ENCODE results near the gene STAC3.

STAC3 gene

DNA sequence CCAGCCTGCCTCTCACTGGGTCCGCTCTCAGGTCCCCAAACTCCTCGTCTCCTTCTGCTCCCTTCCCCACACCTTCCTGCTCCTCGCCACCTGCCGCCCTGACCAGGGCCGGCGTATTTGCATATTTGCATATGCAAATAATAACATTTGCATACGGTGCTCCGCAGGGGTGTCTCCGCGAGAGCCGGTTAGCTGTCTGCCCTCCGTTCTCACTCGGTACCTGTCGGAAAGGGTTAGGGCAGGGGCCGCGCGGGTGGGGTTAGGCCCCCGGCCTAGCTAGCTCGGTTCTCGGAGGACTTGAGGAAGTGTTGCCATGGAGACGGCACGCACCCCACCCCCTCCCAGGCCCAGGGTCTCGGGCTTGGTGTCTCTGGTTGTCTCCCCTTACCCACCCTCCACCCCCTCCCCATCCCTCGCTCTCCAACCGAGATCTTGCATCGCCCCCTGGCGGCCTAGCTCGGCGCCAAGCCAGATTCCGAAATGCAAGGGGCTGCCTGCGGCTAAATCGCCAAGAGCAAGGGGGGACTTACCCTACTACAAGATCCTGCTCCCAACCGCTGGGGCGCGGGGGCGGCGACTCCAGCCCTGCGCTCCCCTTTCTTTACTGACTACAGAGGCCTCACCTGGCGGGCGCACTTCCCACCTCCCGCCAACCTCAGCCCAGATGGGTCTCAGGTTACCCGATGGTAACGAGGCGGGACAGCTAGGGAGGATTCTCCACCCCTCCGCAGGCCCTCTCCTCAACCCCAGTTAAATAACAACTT lies 8.1 kb downstream of the STAC3 start:
- Mint-ChIP-seq H3K27me3 (peaks cover 67% of the 10 kb centered on the region), H3K4me3 (peak overlapping the region; percentile 55), H3K4me1 (ENCODE audit: low read depth) (peaks cover 83% of the 10 kb centered on the region), H3K9me3 (no peaks in the 10 kb centered on the region), H3K36me3 (ENCODE audit: low read depth) (peaks cover 23% of the 10 kb centered on the region), H3K27ac (no peak overlapping the region)
- intact Hi-C loops (cut with micrococcal nuclease) = loop anchor here (1.0 kb wide), 2 partner anchors 18 to 30 kb away; no protein-coding TSS in a partner anchor

DNA sequence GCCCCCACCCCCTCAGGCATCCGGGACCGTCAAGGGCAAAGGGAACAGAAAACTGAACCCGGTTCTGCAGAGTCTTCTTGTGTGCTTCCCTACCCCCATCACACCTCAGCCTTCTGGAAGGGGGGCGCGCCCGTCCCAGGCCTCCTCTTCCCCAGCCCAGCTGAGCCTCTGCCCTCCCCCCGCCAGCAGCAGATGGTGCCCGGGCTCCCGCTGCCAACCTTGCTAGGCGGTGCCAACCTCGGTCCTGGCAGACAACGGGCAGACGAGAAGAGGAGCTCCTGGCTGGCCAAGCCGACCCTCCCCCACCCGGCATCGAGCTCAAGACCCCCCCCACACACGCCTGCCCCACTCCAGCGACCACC lies 8.7 kb downstream of the STAC3 start:
- peaks cover 21% of the 10 kb centered on the region for H3K36me3 Mint-ChIP-seq (ENCODE audit: low read depth)
- H3K4me1 Mint-ChIP-seq (ENCODE audit: low read depth) = peaks cover 88% of the 10 kb centered on the region
- peak overlapping the region; percentile 6 for H3K4me3 Mint-ChIP-seq
- peaks cover 73% of the 10 kb centered on the region for H3K27me3 Mint-ChIP-seq
- intact Hi-C loops (cut with micrococcal nuclease) = no loop called here
- no peaks in the 10 kb centered on the region for H3K9me3 Mint-ChIP-seq
- H3K27ac Mint-ChIP-seq = no peak overlapping the region

DNA sequence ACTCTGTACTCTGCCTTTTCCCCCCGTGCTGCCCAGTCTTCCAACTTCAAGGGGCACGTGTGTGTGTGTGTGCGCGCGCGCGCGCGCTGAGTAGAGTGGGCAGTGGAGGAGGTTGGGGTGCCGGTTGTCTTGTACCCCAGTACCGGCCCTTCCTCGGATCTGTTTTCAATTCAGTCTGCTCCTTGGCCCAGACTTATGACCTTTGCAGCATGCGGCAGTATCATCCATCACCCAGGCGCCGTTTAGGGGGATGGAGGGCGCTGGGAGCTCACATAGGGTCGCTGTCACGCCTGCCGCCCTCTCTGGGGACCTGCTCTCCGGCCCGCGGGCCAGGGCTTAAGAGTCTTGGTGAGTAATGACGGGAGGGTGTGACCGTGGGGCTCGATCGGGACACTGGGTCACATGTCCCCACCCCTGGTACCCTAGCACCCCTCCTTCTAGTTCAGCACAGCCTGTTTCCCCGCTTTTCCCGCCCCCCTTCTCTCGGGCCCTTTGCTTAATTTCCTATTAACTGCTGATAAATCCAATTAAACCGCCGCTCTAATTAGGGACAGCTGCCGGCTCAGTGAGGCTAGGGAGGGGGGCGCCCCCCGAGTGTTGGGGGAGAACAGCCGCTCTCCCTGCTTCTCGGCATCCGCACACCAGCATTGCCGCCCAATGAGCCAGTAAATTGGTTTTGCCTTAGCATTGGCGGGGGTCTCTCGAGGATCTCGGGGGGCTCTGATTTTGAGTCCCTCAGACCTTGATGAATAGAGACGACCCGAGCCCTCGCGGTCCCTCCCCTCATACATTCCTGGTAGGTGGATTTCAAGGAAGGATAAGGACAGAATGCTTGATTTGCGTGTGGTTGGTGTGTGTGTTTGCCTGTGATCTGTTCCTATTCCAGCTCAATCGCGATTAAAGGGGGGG lies 9.3 kb downstream of the STAC3 start:
- Mint-ChIP-seq H3K27ac (no peak overlapping the region), H3K4me1 (ENCODE audit: low read depth) (peaks cover 85% of the 10 kb centered on the region), H3K36me3 (ENCODE audit: low read depth) (peaks cover 17% of the 10 kb centered on the region), H3K9me3 (no peaks in the 10 kb centered on the region), H3K27me3 (peaks cover 79% of the 10 kb centered on the region), H3K4me3 (no peak overlapping the region)
- intact Hi-C loops (cut with micrococcal nuclease) = no loop called here

- peaks cover 83% of the 10 kb centered on the region for H3K4me1 Mint-ChIP-seq (ENCODE audit: low read depth)
- H3K4me3 Mint-ChIP-seq = peak overlapping the region; percentile 81
- H3K27me3 Mint-ChIP-seq = peaks cover 86% of the 10 kb centered on the region
- intact Hi-C loops (cut with micrococcal nuclease) = no loop called here
- H3K36me3 Mint-ChIP-seq (ENCODE audit: low read depth) = peaks cover 10% of the 10 kb centered on the region
- H3K9me3 Mint-ChIP-seq = no peaks in the 10 kb centered on the region
- no peak overlapping the region for H3K27ac Mint-ChIP-seq
These were observed 10.0 kb downstream of the STAC3 start for GRCh38 chr12:57240926-57241401.

- Mint-ChIP-seq H3K4me1 (ENCODE audit: low read depth) (peaks cover 81% of the 10 kb centered on the region), H3K4me3 (peak overlapping the region; percentile 81), H3K27ac (peak overlapping the region; percentile 38), H3K9me3 (no peaks in the 10 kb centered on the region), H3K36me3 (ENCODE audit: low read depth) (peaks cover 9% of the 10 kb centered on the region), H3K27me3 (peaks cover 93% of the 10 kb centered on the region)
- intact Hi-C loops (cut with micrococcal nuclease) = no loop called here
These were observed 10.7 kb downstream of the STAC3 start for GRCh38 chr12:57240066-57240921.

GRCh38 chr12:57239587-57240065 lies 11.4 kb downstream of the STAC3 start:
- H3K9me3 Mint-ChIP-seq = no peaks in the 10 kb centered on the region
- peaks cover 7% of the 10 kb centered on the region for H3K36me3 Mint-ChIP-seq (ENCODE audit: low read depth)
- H3K4me1 Mint-ChIP-seq (ENCODE audit: low read depth) = peaks cover 77% of the 10 kb centered on the region
- H3K27ac Mint-ChIP-seq = no peak overlapping the region
- peaks cover 95% of the 10 kb centered on the region for H3K27me3 Mint-ChIP-seq
- intact Hi-C loops (cut with micrococcal nuclease) = loop anchor here (1.0 kb wide), 3 partner anchors 10 to 25 kb away; partner anchors contain the start of gene SHMT2
- peak overlapping the region; percentile 81 for H3K4me3 Mint-ChIP-seq

- Mint-ChIP-seq H3K36me3 (ENCODE audit: low read depth) (peaks cover 6% of the 10 kb centered on the region), H3K4me1 (ENCODE audit: low read depth) (peaks cover 77% of the 10 kb centered on the region), H3K4me3 (peak overlapping the region; percentile 81), H3K27ac (peak overlapping the region; percentile 45), H3K27me3 (peaks cover 89% of the 10 kb centered on the region), H3K9me3 (no peaks in the 10 kb centered on the region)
- intact Hi-C loops (cut with micrococcal nuclease) = loop anchor here (1.0 kb wide), 3 partner anchors 10 to 25 kb away; partner anchors contain the start of gene SHMT2
These were observed 12.0 kb downstream of the STAC3 start for GRCh38 chr12:57238854-57239554.

GRCh38 chr12:57237932-57238853 lies 12.8 kb downstream of the STAC3 start:
- peaks cover 77% of the 10 kb centered on the region for H3K4me1 Mint-ChIP-seq (ENCODE audit: low read depth)
- no peaks in the 10 kb centered on the region for H3K9me3 Mint-ChIP-seq
- H3K27me3 Mint-ChIP-seq = peaks cover 81% of the 10 kb centered on the region
- H3K36me3 Mint-ChIP-seq (ENCODE audit: low read depth) = peaks cover 13% of the 10 kb centered on the region
- intact Hi-C loops (cut with micrococcal nuclease) = no loop called here
- peak overlapping the region; percentile 70 for H3K4me3 Mint-ChIP-seq
- peak overlapping the region; percentile 45 for H3K27ac Mint-ChIP-seq

DNA sequence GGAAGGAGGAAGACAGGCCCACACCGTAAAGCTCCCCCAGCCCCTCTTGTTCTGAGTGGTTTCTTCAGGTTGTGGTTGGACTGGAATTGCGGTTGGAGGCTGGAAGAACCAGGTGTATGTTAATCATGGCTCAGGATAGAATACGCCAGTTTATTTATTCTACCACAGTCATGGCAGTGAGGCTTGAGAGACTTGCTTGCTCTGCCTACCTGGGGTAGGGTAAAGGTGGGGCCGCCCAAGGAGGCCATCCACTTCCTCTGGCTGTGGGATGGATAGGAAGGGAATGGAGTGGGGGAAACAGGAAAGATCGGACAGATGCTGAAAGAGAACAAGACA lies 13.4 kb downstream of the STAC3 start:
- H3K36me3 Mint-ChIP-seq (ENCODE audit: low read depth) = peaks cover 19% of the 10 kb centered on the region
- peaks cover 74% of the 10 kb centered on the region for H3K27me3 Mint-ChIP-seq
- H3K27ac Mint-ChIP-seq = no peak overlapping the region
- intact Hi-C loops (cut with micrococcal nuclease) = no loop called here
- H3K4me1 Mint-ChIP-seq (ENCODE audit: low read depth) = peaks cover 77% of the 10 kb centered on the region
- H3K9me3 Mint-ChIP-seq = no peaks in the 10 kb centered on the region
- peak overlapping the region; percentile 11 for H3K4me3 Mint-ChIP-seq

DNA sequence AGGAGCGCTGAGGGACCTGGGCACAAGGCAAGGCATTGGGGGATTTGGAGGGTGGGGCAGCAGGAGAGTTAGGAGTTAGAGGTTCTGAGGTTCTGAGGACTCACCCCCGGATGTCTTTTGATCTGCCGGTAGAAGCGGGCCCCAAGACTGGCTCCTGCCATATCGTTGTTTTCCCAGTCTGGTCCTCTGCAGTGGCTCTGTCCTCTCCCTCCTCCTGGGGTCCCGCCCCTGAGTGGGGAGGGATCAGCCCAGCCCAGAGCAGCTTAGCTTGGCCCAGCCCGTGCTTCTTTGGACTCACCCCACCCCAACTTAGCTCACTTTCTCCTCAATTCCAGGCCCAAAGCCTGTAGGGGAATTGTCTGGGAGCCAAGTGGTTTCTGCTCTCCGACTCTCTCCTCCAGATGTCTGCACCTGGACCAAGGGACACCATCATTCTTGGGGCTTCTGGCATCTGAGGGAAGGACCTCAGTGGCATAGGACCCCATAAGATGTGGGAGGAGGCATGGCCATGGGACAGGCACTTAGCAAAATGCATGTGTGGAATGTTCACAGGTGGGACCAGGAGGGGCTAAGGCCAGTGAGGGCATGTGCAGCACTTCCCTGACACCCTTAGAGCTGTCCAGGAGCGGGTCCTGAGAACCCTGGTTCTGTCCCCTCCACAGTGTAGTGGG lies 13.9 kb downstream of the STAC3 start:
- no peaks in the 10 kb centered on the region for H3K9me3 Mint-ChIP-seq
- H3K4me3 Mint-ChIP-seq = no peak overlapping the region
- H3K27me3 Mint-ChIP-seq = peaks cover 69% of the 10 kb centered on the region
- H3K27ac Mint-ChIP-seq = no peak overlapping the region
- H3K4me1 Mint-ChIP-seq (ENCODE audit: low read depth) = peaks cover 72% of the 10 kb centered on the region
- H3K36me3 Mint-ChIP-seq (ENCODE audit: low read depth) = peaks cover 24% of the 10 kb centered on the region
- intact Hi-C loops (cut with micrococcal nuclease) = no loop called here

- Mint-ChIP-seq H3K4me3 (peak overlapping the region; percentile 28), H3K36me3 (ENCODE audit: low read depth) (peaks cover 31% of the 10 kb centered on the region), H3K27me3 (peaks cover 62% of the 10 kb centered on the region), H3K27ac (no peak overlapping the region), H3K9me3 (no peaks in the 10 kb centered on the region), H3K4me1 (ENCODE audit: low read depth) (peaks cover 70% of the 10 kb centered on the region)
- intact Hi-C loops (cut with micrococcal nuclease) = no loop called here
These were observed 14.6 kb downstream of the STAC3 start for GRCh38 chr12:57236201-57236924.

Measured in dendritic cell treated with granulocyte-macrophage colony-stimulating factor and Interleukin-4, amounts not matched to agents 40 ng/mL and 50 ng/mL, for 4 days (primary cell).